8988T (cell line): ENCODE measurements around the gene CTNS.

Experiments used
- DNase-seq: peaks from one replicate; pipeline ENCODE4 v3.0.0; 2011

The CTNS gene

DNA sequence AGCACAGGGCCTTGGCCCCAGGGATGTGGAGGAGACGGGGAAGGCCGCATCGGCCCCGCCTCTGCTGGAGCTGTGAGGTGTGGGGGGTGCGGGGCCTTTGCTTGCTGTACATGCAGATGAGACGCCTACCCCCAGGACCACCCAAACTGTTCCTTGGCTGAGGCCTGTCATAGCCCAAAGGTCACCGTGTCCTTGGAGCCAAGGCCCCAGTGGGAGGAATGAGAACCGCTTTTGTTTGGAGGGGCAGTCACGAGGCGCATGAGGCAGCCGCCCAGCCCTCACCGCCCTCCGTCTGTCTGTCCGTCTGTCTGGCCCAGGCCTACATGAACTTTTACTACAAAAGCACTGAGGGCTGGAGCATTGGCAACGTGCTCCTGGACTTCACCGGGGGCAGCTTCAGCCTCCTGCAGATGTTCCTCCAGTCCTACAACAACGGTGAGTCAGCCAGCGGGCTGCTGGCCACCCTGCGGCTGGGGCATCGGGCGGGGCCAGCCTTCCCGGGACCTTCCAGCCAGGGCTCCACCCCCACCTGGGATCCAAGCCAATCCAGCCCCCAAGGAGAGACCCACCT lies 23.1 kb downstream of the CTNS start:
- peak; percentile 69 for DNase-seq

- no peak for DNase-seq
Measured at GRCh38 chr17:3660311-3660891, 23.8 kb downstream of the CTNS start.

DNA sequence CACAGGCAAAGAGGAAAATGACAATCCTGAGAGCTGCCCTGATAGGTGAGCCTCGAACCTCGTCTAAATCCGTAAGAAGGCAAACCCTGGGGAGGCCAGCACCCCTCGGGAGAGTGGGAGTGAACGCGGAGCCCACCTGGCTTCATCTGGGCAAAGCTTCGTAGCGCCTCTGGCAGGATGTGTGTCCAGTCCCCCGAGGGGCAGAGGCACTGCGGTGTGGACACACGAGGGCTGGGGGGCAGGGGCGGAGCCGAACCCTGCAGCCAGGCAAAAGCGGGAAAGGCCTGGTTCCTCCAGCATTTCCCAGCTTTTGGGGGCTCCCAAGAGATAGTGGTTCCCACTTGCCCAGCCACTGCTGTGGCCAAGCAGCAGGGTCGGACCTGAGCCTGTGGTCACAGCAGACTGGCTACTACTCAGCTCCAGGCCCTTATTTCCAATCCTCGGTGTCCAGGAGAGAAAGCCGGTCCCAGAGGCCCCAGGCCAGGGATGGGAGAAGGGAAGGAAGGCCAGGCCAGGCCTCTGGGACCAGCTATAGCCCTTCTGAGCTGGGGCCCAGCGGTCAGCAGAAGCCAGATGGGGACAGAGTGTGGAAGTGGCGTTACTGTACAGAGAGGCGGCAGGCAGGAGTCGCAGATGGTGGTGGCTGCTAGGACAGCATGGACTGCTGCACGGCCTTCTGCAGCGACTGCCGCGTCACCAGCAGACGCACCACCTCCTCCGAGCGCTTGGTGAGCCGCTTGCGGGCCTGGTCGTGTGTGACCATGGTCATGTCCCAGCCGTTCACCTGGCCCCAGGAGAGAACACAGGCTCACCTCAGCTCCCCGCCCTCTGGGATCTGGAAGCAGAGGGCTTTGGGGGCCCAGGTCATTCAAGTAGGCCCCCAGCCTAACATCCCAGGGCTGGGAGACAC lies 26.8 kb downstream of the CTNS start:
- no peak for DNase-seq

DNA sequence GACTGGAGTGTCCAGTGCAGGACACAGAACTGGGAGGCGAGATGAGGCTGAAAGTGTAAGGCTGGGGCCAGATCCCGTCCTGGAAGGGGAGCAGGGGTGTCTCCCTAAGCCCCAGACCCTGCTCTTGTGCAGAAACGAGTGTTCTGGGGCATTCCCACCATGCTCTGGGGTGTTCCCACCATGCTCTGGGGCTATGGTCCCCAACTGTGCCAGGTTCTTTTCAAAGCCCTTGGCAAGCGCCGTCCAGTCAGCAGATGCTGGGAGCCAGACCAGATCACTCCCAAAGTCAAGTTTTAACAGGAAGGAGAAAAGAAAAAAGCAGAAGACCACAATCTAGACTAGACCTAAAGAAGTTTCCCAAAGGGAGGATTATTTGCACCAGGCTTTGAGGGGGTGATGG lies 29.3 kb downstream of the CTNS start:
- no peak for DNase-seq

DNA sequence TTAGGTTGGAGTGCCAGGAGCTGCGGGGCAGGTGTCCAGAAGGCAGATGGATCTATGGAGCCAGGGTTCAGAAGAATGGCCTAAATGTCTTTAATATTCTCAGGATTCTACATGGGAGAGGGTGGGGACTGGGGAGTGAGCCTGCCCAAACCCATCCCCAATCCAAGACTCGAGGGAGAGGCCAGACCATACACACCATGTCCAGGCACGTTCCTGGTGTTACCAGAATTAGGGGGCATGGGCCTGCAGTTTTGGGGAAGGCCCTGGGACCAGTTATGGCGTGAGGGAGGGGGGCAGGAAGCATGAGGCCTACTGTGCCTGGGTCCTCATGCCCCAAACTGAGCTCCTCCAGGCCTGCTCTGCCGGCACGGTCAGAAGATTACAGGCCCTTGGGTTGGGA lies 30.0 kb downstream of the CTNS start:
- no peak for DNase-seq

- DNase-seq: peak; percentile 70
Measured at GRCh38 chr17:3667366-3668278, 31.1 kb downstream of the CTNS start.

DNA sequence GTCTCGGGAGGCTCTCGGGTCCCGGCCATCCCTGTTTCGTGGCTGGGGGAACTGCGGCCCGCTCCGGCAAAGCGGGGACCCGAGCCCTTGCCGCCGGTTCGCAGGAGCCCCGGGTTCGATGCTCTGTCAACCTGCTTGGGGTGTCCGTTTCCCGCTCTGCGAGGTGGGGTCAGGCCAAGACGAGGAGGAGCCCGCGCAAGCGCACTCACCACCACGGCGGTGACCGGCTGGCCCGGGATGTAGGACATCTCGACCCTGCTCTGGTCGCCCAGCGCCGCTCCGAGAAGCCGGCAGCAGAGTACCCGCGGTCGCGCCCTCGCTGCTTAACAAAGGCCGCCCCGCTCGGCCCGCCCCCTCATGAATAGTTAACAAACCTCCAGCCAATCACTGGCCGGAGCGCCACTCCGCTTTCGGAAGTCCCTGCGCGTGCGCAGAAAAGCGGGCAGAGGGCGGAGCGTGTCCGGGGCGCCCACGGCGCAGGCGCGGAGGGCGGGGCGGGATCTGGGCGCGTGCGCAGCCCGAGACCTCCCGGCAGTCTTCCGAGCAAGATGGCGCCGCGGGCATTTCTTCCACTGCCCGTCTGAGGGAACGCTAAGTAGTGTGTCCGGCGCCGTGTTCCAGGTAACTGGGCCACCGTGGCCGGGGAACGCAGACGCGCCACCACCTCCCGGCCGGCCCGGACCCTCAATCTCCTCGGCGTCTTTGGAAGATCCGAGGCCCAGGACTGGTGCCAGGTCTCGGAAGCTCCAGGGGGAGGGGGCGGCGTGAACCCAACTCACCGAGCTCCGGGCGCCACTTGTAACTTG lies 31.9 kb downstream of the CTNS start, which contains the start of the genes EMC6 and TAX1BP3:
Gene EMC6, plus strand, starts transcription at position 534 of the 806 bp plus-strand sequence. CDS start 335 bp downstream, outside the sequence.
Gene TAX1BP3, minus strand, starts transcription at position 300 of the 806 bp plus-strand sequence. Its CDS starts 52 bp downstream, at position 248.
- DNase-seq: peak; percentile 90

DNA sequence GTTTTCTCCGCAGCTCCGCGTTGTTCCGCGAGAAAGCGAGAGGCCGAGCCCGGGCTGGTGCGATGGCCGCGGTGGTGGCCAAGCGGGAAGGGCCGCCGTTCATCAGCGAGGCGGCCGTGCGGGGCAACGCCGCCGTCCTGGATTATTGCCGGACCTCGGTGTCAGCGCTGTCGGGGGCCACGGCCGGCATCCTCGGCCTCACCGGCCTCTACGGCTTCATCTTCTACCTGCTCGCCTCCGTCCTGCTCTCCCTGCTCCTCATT lies 32.5 kb downstream of the CTNS start:
- DNase-seq: no peak

GRCh38 chr17:3669548-3669947 lies 33.0 kb downstream of the CTNS start:
- no peak for DNase-seq

DNA sequence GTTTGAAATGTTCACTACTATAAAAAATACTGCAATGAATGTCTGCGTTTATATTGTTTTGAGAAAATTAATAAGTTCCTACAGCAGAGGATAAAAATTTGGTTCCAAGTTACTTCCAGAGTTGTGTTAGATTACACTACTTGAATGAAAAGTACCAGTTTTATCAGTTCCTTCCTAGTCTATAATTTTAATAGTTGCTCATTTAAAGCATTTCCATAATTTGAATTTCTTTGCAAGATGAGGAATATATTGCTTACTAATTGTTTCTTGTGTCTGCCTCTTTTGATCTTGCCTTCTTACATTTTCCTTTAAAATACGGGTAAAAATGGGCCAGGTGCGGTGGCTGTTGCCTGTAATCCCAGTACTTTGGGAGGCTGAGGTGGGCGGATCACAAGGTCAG lies 36.0 kb downstream of the CTNS start:
- DNase-seq: no peak

DNA sequence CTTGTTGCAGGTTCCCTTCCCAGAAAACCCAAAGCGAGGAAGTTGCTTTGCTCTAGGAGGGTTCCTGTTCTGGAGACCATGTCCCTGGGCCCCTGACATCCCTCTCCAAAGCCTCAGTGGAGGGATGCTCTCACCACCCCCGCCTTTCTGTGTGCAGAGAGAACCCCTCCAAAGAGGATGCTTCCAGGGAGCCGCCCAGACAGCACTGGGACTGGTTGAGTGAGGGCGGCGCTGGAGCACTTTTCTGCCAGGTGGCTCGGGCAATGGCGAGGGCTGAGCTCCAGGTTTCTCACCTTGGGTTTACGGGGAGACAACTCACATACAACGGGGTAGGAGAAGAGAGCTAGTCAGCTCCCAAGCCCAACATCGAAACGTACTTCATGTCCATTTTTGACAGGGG lies 39.3 kb downstream of the CTNS start:
- no peak for DNase-seq

GRCh38 chr17:3678095-3678820 lies 41.7 kb downstream of the CTNS start:
- no peak for DNase-seq

- DNase-seq: no peak
Measured at GRCh38 chr17:3678821-3679530, 42.4 kb downstream of the CTNS start.

DNA sequence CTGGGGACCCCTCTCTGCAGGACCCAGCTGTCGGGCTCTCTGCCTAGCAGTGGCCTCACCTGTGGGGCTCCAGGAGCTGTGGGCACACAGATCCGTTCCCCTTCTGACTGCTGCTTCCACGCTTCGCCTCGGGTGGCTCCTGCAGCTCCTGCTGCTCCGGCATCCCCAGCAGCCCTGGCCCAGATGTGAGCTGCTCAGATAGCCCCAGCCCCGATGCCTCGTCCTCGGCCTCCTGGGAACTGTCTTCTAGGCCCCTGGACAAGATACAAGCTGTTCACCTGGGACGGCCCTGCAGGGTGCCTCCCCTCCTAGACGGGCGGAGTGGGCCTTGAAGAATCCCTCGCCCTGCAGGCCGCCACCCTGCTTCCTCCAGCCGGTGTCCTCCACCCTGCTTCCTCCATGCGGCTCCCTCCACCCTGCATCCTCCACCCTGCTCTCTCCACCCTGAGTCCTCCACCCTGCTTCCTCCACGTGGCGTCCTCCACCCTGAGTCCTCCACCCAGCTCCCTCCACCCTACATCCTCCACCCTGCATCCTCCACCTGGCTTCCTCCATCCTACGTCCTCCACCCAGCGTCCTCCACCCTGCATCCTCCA lies 43.1 kb downstream of the CTNS start:
- no peak for DNase-seq

DNA sequence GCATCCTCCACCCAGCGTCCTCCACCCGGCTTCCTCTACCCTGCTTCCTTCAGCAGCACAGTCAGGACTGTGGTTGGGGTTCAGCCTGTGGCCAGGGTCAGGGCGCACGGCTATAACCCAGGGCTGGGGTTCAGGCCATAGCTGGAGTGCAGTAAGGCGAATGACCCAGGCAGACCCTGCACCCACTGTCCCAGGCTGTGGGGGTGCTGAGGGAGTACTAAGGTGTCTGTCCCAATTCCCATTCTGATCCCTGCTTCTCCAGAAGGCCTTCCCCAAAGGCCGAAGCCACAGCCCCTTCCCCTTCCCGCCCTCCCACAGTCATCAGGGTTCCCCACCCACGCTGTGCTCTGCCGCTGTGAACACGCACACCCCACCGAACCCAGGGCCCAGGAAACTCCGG lies 44.5 kb downstream of the CTNS start:
- DNase-seq: no peak

- DNase-seq: no peak
Measured at GRCh38 chr17:3681565-3681964, 45.0 kb downstream of the CTNS start.

DNA sequence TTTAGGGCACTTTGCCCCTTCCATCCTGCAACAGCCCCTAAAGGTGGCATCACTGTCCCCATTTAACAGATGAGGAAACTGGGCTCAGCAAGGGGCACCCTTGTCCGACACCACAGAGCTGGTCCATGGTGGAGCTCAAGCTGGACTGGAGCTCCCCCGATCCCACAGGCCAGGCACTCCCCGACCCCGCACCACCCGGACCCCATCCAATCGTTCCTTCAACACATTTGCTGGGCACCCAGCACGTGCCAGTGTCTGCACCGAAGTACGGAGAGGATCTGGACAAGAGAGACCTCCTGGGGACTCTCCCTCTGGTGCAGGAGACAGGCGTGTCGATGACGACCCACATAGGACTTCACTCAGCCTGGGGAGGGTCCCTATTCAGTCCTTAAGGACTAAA lies 45.5 kb downstream of the CTNS start:
- DNase-seq: no peak

GRCh38 chr17:3683054-3683511 lies 46.5 kb downstream of the CTNS start:
- peak; percentile 79 for DNase-seq

GRCh38 chr17:3685174-3685573 lies 48.6 kb downstream of the CTNS start:
- DNase-seq: no peak

GRCh38 chr17:3688027-3688553 lies 51.5 kb downstream of the CTNS start:
- no peak for DNase-seq
